PC-3 (cell line): ENCODE measurements around the gene CDC40. TPM values are rescaled to one million over a fixed set of nuclear protein-coding genes. Genes with fewer than 3 reads are reported as not detected.

Experiments
- ATAC-seq: fragments of 200-7000 bp; cut with Tn5 transposase; 2 replicates; pipeline ENCODE4 v1.9.1; 2020; ENCODE audit warnings: mild to moderate bottlenecking, moderate library complexity
- BruUV-seq: library from RNA; stranded (reverse); fragments of 400-500 nt; replicated peaks from 2 replicates; lab custom pipeline; 2021; lab: Mats Ljungman, UMichigan
- CTCF ChIA-PET: fragments of 300-600 bp; sonication (Branson Sonifier 250); formaldehyde crosslinking; loops from one replicate; lab custom pipeline; 2022; ENCODE audit warnings: antibody characterized with exemption; lab: Charles Lee
- POLR2A ChIA-PET: fragments of 300-600 bp; sonication (Branson Sonifier 250); formaldehyde crosslinking; loops from one replicate; lab custom pipeline; 2022; ENCODE audit warnings: antibody characterized with exemption; ENCODE audit not compliant: unreplicated experiment; lab: Charles Lee
- DNase-seq: peaks from one replicate; pipeline ENCODE4 v3.0.0-alpha.2; 2015
- H2AFZ ChIP-seq: fragments of 300-600 bp; sonication (generic); 2 replicates; pipeline ENCODE4 v1.6.0; 2016; ENCODE audit warnings: antibody characterized with exemption, low read length
- H3F3A ChIP-seq: fragments of 300-600 bp; sonication (generic); one replicate; pipeline ENCODE4 v1.6.0; 2017; ENCODE audit warnings: antibody characterized with exemption, low read length, control low read depth, mild to moderate bottlenecking; ENCODE audit not compliant: unreplicated experiment
- H3K27ac ChIP-seq: fragments of 300-600 bp; sonication (generic); 2 replicates; pipeline ENCODE4 v1.5.1; 2016; ENCODE audit warnings: mild to moderate bottlenecking, low read length
- H3K27me3 ChIP-seq: fragments of 300-600 bp; sonication (generic); 2 replicates; pipeline ENCODE4 v1.6.1; 2016; ENCODE audit warnings: low read length, mixed read lengths
- H3K36me3 ChIP-seq: fragments of 300-600 bp; sonication (generic); 2 replicates; pipeline ENCODE4 v1.6.1; 2016; ENCODE audit warnings: low read depth, mixed run types, low read length, mixed read lengths
- H3K4me1 ChIP-seq: fragments of 300-600 bp; sonication (generic); 2 replicates; pipeline ENCODE4 v1.5.1; 2016; ENCODE audit warnings: low read length; ENCODE audit not compliant: insufficient read depth
- H3K4me2 ChIP-seq: fragments of 300-600 bp; sonication (generic); 2 replicates; pipeline ENCODE4 v1.6.0; 2016; ENCODE audit warnings: low read length
- H3K4me3 ChIP-seq: fragments of 300-600 bp; sonication (generic); 2 replicates; pipeline ENCODE4 v1.5.1; 2016; ENCODE audit warnings: mild to moderate bottlenecking, low read length, mixed read lengths
- H3K79me2 ChIP-seq: fragments of 300-600 bp; sonication (generic); 2 replicates; pipeline ENCODE4 v1.6.1; 2017; ENCODE audit warnings: low read length, mixed read lengths
- H3K9ac ChIP-seq: fragments of 300-600 bp; sonication (generic); 2 replicates; pipeline ENCODE4 v1.6.0; 2016; ENCODE audit warnings: mild to moderate bottlenecking, low read length
- H3K9me2 ChIP-seq: fragments of 300-600 bp; sonication (generic); replicated peaks from 2 replicates; pipeline ENCODE4 v1.6.1; 2016; ENCODE audit warnings: mixed run types, low read length, mixed read lengths
- H3K9me3 ChIP-seq: fragments of 300-600 bp; sonication (generic); 2 replicates; pipeline ENCODE4 v1.6.1; 2016; ENCODE audit warnings: low read length, mixed read lengths
- H4K20me1 ChIP-seq: fragments of 300-600 bp; sonication (generic); 2 replicates; pipeline ENCODE4 v1.6.1; 2016; ENCODE audit warnings: low read length, mixed read lengths
- EZH2 ChIP-seq: fragments of 300-600 bp; sonication (generic); IDR thresholded peaks from one replicate; pipeline ENCODE4 v1.6.1; 2017; ENCODE audit warnings: antibody characterized with exemption, mild to moderate bottlenecking, low read length; ENCODE audit not compliant: unreplicated experiment
- EZH2phosphoT487 ChIP-seq: fragments of 300-600 bp; sonication (generic); IDR thresholded peaks from 2 replicates; pipeline ENCODE4 v1.6.1; 2018; ENCODE audit warnings: mild to moderate bottlenecking, antibody characterized with exemption, low read length, borderline replicate concordance
- intact Hi-C: fragments of 100-400 bp; cut with micrococcal nuclease; formaldehyde crosslinking; loops from 2 replicates; pipeline ENCODE4 v1.9.0; 2023
- total RNA-seq: library from RNA; depleted of rRNA; stranded (reverse); fragments of >200 nt; gene quantifications from 2 replicates; pipeline ENCODE4 v1.2.3, GENCODE V29; 2014
- TF ChIP-seq, protein P1 (sequence below): fragments of 300-600 bp; sonication (generic); conservative IDR thresholded peaks from 2 replicates; pipeline ENCODE4 v1.5.1; 2017; ENCODE audit warnings: antibody characterized with exemption, low read depth, mild to moderate bottlenecking, low read length

Gene CDC40
- total RNA-seq, 1 experiment from 2014 or later: 8.9 TPM

DNA sequence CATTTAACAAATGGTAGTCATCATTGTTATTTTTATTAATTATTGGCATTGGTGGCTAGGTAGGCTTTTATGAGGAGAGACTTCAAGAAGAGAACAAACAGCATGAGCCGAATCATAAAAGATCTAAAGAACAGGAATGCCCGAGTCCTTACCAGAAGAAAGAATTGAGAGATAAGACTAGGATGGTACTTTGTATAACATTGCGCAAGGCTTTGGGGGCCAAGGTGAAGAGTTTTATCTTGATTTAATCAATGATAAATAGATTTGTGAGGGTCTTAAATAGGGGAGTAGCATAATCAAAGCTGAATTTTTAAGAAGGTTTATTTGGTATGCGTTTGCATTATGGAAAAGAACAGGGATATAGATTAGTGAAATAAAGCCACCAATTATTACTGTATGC, 15.4 kb downstream of the CDC40 start:
- no TSS peak for BruUV-seq
- no peaks in the 10 kb centered on the region for H3K4me1 ChIP-seq
- CTCF ChIA-PET: no interaction called here
- POLR2A ChIA-PET: no interaction called here
- peaks cover 14% of the 10 kb centered on the region for H3K79me2 ChIP-seq
- no peaks in the 10 kb centered on the region for H3K9me3 ChIP-seq
- H3K36me3 ChIP-seq: peaks cover 5% of the 10 kb centered on the region; the same call in 1 of the 2 replicates
- DNase-seq: no peak
- no peaks in the 10 kb centered on the region for H3K27me3 ChIP-seq
- TF ChIP-seq EZH2phosphoT487 (no peak), EZH2 (no peak)
- TF ChIP-seq, protein P1, sequence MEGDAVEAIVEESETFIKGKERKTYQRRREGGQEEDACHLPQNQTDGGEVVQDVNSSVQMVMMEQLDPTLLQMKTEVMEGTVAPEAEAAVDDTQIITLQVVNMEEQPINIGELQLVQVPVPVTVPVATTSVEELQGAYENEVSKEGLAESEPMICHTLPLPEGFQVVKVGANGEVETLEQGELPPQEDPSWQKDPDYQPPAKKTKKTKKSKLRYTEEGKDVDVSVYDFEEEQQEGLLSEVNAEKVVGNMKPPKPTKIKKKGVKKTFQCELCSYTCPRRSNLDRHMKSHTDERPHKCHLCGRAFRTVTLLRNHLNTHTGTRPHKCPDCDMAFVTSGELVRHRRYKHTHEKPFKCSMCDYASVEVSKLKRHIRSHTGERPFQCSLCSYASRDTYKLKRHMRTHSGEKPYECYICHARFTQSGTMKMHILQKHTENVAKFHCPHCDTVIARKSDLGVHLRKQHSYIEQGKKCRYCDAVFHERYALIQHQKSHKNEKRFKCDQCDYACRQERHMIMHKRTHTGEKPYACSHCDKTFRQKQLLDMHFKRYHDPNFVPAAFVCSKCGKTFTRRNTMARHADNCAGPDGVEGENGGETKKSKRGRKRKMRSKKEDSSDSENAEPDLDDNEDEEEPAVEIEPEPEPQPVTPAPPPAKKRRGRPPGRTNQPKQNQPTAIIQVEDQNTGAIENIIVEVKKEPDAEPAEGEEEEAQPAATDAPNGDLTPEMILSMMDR: no peak
- no peak overlapping the region for H3K9ac ChIP-seq
- H3K4me2 ChIP-seq: no peak overlapping the region
- H3K4me3 ChIP-seq: no peak overlapping the region
- ATAC-seq: no peak
- intact Hi-C loops: no loop called here
- H4K20me1 ChIP-seq: no peaks in the 10 kb centered on the region
- H2AFZ ChIP-seq: no peak overlapping the region
- H3K9me2 ChIP-seq: no peaks in the 10 kb centered on the region
- no peak overlapping the region for H3K27ac ChIP-seq
- H3F3A ChIP-seq: no peaks in the 10 kb centered on the region

DNA sequence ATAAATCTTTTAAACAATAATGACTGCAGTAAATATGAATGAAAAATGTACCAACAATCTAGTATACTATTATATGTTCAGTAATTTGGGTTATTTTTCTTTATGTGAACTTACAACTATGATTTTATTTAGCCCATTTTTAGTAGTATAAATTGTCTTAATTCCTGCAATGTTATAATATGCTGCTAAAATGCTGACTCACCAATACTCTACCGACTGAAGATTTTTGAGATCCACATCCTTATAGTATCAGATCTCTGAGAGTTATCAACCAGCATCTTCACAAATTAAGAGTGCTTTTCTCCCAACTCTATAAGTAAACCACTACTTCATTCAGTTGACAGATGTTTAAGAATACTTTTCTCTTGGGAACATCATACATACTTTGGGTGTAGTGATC, 16.6 kb downstream of the CDC40 start:
- DNase-seq (no peak), ATAC-seq (no peak)
- no peak for TF ChIP-seq EZH2
- TF ChIP-seq, protein P1: no peak
- TF ChIP-seq EZH2phosphoT487: no peak
- H3K27ac ChIP-seq: no peak overlapping the region
- no peaks in the 10 kb centered on the region for H4K20me1 ChIP-seq
- no peaks in the 10 kb centered on the region for H3K9me2 ChIP-seq
- no peaks in the 10 kb centered on the region for H3K4me1 ChIP-seq
- BruUV-seq: no TSS peak
- intact Hi-C loops: no loop called here
- ChIA-PET POLR2A (no interaction called here), CTCF (no interaction called here)
- no peaks in the 10 kb centered on the region for H3K27me3 ChIP-seq
- H3F3A ChIP-seq: no peaks in the 10 kb centered on the region
- H3K36me3 ChIP-seq: peaks cover 5% of the 10 kb centered on the region; the same call in 1 of the 2 replicates
- no peak overlapping the region for H3K9ac ChIP-seq
- no peak overlapping the region for H3K4me3 ChIP-seq
- H2AFZ ChIP-seq: no peak overlapping the region
- H3K4me2 ChIP-seq: no peak overlapping the region
- H3K79me2 ChIP-seq: 0 out of 2 replicates have a peak, but pooled peaks cover 4% of the 10 kb centered on the region
- no peaks in the 10 kb centered on the region for H3K9me3 ChIP-seq

DNA sequence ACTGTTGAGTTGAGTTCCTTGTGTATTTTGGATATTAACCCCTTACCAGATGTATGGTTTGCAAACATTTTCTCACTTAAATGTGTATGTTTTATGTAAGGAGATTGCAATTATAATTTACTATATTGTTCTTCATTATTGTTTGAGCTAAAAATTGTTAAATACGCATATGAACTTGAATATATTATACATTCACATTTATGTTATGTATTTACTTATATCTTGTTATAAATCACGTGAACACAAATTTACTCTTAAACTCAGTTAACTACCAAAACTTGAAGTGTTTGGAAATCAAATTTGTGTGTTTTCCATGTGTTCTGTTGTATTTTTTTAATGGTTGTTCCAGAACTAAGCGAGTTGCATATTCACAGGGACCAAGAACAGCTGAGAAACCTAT, 18.3 kb downstream of the CDC40 start:
- ATAC-seq (no peak), DNase-seq (no peak)
- Histone ChIP-seq H3K4me1 (no peaks in the 10 kb centered on the region), H3K4me2 (no peak overlapping the region), H3K36me3 (peaks cover 4% of the 10 kb centered on the region; the same call in 1 of the 2 replicates), H3F3A (no peaks in the 10 kb centered on the region), H3K9me3 (no peaks in the 10 kb centered on the region), H3K27ac (no peak overlapping the region), H3K79me2 (0 out of 2 replicates have a peak, but pooled peaks cover 4% of the 10 kb centered on the region), H3K27me3 (no peaks in the 10 kb centered on the region), H3K9me2 (no peaks in the 10 kb centered on the region), H3K4me3 (no peak overlapping the region), H2AFZ (no peak overlapping the region), H3K9ac (no peak overlapping the region), H4K20me1 (no peaks in the 10 kb centered on the region)
- TF ChIP-seq, protein P1: no peak
- TF ChIP-seq EZH2 (no peak), EZH2phosphoT487 (no peak)
- CTCF ChIA-PET: interaction anchor here (0.7 kb wide), 1 partner anchor 512 kb away, joined by 9 read pairs; no protein-coding TSS in a partner anchor
- POLR2A ChIA-PET: no interaction called here
- intact Hi-C loops: no loop called here
- BruUV-seq: no TSS peak
